K562 (cell line): Measurements from ENCODE around the gene CNNM3. TPM values are rescaled to one million over a fixed set of nuclear protein-coding genes. Genes with fewer than 3 reads are reported as not detected.

Experiments used
- CREB3 ChIP-seq: fragments of 450-650 bp; conservative IDR thresholded peaks from 2 replicates; pipeline ENCODE4 v1.6.1; 2016; ENCODE audit warnings: missing genetic modification characterization, low read depth, mild to moderate bottlenecking, missing compliant biosample characterization, moderate library complexity
- ID3 ChIP-seq, 2 experiments: fragments of 250-450 bp in 1 of 2; fragments of 450-650 bp in 1 of 2; sonication (Bioruptor Pico) in 1 of 2; IDR thresholded peaks; 2 replicates each; pipeline versions ENCODE4 v1.6.1 to v1.8.0; 2016 to 2021; ENCODE audit warnings: mild to moderate bottlenecking in 2 of 2, moderate library complexity in 2 of 2, missing compliant biosample characterization in 1 of 2, missing genetic modification characterization in 1 of 2
- KAT8 ChIP-seq: fragments of 450-650 bp; IDR thresholded peaks from 2 replicates; pipeline ENCODE4 v1.6.1; 2016; ENCODE audit warnings: low read depth, mild to moderate bottlenecking
- NFIC ChIP-seq: fragments of 450-650 bp; IDR thresholded peaks from 2 replicates; pipeline ENCODE4 v1.6.1; 2017; ENCODE audit warnings: mild to moderate bottlenecking, inconsistent platforms
- POLR2A ChIP-seq: fragments of 450-650 bp; conservative IDR thresholded peaks from 2 replicates; pipeline ENCODE4 v1.6.1; 2016
- PRDM10 ChIP-seq: fragments of 450-650 bp; IDR thresholded peaks from 2 replicates; pipeline ENCODE4 v1.6.1; 2018; ENCODE audit not compliant: partially characterized antibody
- PRPF4 ChIP-seq: fragments of 200-400 bp; formaldehyde crosslinking; IDR thresholded peaks from one replicate; pipeline ENCODE4 v1.6.1; 2017; ENCODE audit warnings: low read length, low read depth, mild to moderate bottlenecking; ENCODE audit not compliant: insufficient read depth, poor library complexity, severe bottlenecking
- STAG1 ChIP-seq: sonication (generic); formaldehyde crosslinking; IDR thresholded peaks from 2 replicates; pipeline ENCODE4 v1.5.0; 2020; ENCODE audit warnings: missing genetic modification reagents, borderline replicate concordance
- ZC3H11A ChIP-seq: IDR thresholded peaks from 2 replicates; pipeline ENCODE4 v1.6.1; 2012; ENCODE audit warnings: low read depth, low read length, improper control_type of control experiment
- ZNF318 ChIP-seq, 2 experiments: fragments of 450-650 bp; IDR thresholded peaks; 2 replicates each; pipeline ENCODE4 v1.6.1; 2016; ENCODE audit warnings: mild to moderate bottlenecking in 2 of 2, borderline replicate concordance in 1 of 2, low read depth in 1 of 2, moderate library complexity in 1 of 2
- ZNF57 ChIP-seq: fragments of 450-650 bp; formaldehyde crosslinking; IDR thresholded peaks from 2 replicates; pipeline ENCODE4 v1.4.0; 2020; ENCODE audit warnings: mild to moderate bottlenecking, moderate library complexity
- ZNF655 ChIP-seq: fragments of 250-450 bp; sonication (Bioruptor Pico); IDR thresholded peaks from 2 replicates; pipeline ENCODE4 v1.5.0; 2021
- polyA plus RNA-seq, 8 experiments: library from polyadenylated mRNA; depleted of rRNA in 4 of 8; stranded (reverse) in 5 of 8; unstranded in 3 of 8; fragments of >200 nt; fragmentation: Nextera tagmentation in 2 of 8; fragmentation: Illumina TruSeq in 1 of 8; extraction: Ambion mirVana in 2 of 8; extraction: Trizol in 1 of 8; gene quantifications; 2 replicates each; pipeline versions ENCODE4 v1.2.1 to v1.2.3, GENCODE V29; 2011 to 2014; ENCODE audit warnings: inconsistent platforms in 1 of 8, missing spikeins in 1 of 8
- total RNA-seq, 7 experiments: library from RNA; depleted of rRNA in 6 of 7; stranded (reverse); fragments of >200 nt in 6 of 7; fragmentation: Illumina TruSeq in 2 of 7; extraction: Trizol in 2 of 7; gene quantifications; 2 replicates each; pipeline versions ENCODE4 v1.2.1 to v1.2.3, GENCODE V29; 2011 to 2021; ENCODE audit warnings: low replicate concordance in 1 of 7

The CNNM3 gene
- total and polyA plus RNA-seq, 9 of the 15 experiments (the other 6 are each of a cell fraction or from before 2014, with no cell fraction given) = 1.4 to 16.9 (median 6.5) TPM

DNA sequence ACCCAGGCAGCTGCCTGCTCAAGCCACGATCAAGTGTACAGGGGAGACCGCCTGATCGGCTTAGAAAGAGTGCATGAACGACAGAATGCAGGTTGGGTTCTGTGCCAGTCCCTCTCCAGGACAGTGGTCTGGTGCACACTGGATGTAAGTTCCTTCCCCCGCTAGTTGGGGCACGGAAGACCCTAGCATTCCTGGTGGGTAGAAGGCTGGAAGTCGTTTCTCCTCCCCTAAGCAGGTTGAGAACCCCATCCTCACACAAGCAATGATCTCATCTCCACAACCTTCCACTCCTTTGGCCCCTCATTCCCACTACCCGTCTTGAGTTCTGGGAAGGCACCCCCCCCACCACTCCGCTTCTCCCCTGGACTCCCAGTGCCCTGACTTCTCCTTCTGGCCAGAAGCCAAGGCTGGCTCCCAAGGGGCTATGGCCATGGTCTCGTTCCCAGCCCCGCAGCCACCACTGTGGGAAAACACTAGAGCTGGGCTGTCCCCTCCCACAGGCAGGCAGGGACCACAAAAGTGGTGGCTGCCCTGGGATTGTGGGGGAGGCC, 43.1 kb downstream of the CNNM3 start (continued):
- TF ChIP-seq ZNF655 (CRISPR knock-in tag) = no peak
- TF ChIP-seq STAG1 (CRISPR knock-in tag) = no peak
- TF ChIP-seq ZNF318 (IDR thresholded peaks at IDR 0.05; ENCODE audit: borderline replicate concordance in 1 of 2, low read depth in 1 of 2) = no peak
- TF ChIP-seq CREB3 (tag) = no peak
- peak; percentile 94 for TF ChIP-seq PRDM10
- TF ChIP-seq KAT8 = no peak
- no peak for TF ChIP-seq ID3 (CRISPR knock-in tag; IDR thresholded peaks at IDR 0.05)
- no peak for TF ChIP-seq ID3 (tag; IDR thresholded peaks at IDR 0.05)
- TF ChIP-seq NFIC = peak; percentile 94
- no peak for TF ChIP-seq PRPF4
- TF ChIP-seq ZNF57 (CRISPR knock-in tag) = no peak
- no peak for TF ChIP-seq ZC3H11A
- peak; percentile 66 for TF ChIP-seq POLR2A
